GM12865 (cell line): Measurements from ENCODE around the gene IFI27.

Experiments
- DNase-seq: peaks from one replicate; pipeline ENCODE4 v3.0.0; 2010; ENCODE audit warnings: low read depth
- H3K4me3 ChIP-seq: 2 replicates; pipeline ENCODE4 v1.5.1; 2011; ENCODE audit warnings: mild to moderate bottlenecking, low read depth, low read length, control low read depth
- CTCF ChIP-seq: IDR thresholded peaks from 2 replicates; pipeline ENCODE4 v1.5.1; 2011; ENCODE audit warnings: low read length, control low read depth, low read depth, inconsistent platforms; ENCODE audit not compliant: insufficient read depth; ENCODE audit errors: missing control alignments

Gene IFI27

GRCh38 chr14:94102768-94103482, 7.6 kb upstream of the IFI27 start:
- no peak for TF ChIP-seq CTCF
- no peak overlapping the region for H3K4me3 ChIP-seq
- DNase-seq, result no peak

- H3K4me3 ChIP-seq, result no peak overlapping the region
- no peak for TF ChIP-seq CTCF
- no peak for DNase-seq
These were observed 6.9 kb upstream of the IFI27 start for GRCh38 chr14:94103554-94104150.

GRCh38 chr14:94104731-94105130, 5.8 kb upstream of the IFI27 start:
- no peak for DNase-seq
- no peak overlapping the region for H3K4me3 ChIP-seq
- TF ChIP-seq CTCF, result no peak

- no peak overlapping the region for H3K4me3 ChIP-seq
- DNase-seq, result no peak
- no peak for TF ChIP-seq CTCF
These were observed 653 bp upstream of the IFI27 start for GRCh38 chr14:94109915-94110250.

GRCh38 chr14:94111276-94112095, 950 bp downstream of the IFI27 start:
- DNase-seq, result no peak
- no peak overlapping the region for H3K4me3 ChIP-seq
- no peak for TF ChIP-seq CTCF

- H3K4me3 ChIP-seq, result no peak overlapping the region
- no peak for TF ChIP-seq CTCF
- no peak for DNase-seq
These were observed 2.1 kb downstream of the IFI27 start for GRCh38 chr14:94112513-94113063.
